ENCODE measurements around the gene FRMD4A. TPM values are rescaled to one million over a fixed set of nuclear protein-coding genes. Genes with fewer than 3 reads are reported as not detected.

FRMD4A gene
- total RNA-seq, 1 experiment from 2014 or later = 7.1 TPM

DNA sequence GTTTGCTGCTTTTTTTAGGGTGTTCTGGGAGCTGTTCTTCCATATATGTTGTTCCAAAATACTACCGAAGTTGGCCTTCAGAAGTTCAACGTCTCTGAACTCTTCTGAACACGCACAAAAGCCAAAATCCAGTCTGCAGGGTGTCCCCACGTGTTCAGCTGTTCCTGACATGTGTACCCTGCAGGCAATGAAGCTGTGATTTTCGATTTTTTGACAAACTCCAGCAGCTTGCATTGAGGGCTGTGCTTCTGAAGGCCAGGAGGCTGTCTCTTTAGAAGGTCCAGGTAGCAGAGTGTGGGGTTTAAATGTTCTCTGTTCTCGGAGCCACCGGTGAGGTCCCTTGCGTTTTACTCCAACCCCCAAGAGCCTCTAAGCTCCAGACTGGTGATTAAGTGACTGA is 598.9 kb downstream of the FRMD4A start:
- no peak for DNase-seq
- Histone ChIP-seq H3K27me3 (ENCODE audit: low read length) (no peaks in the 10 kb centered on the region), H4K20me1 (ENCODE audit: low read length) (no peaks in the 10 kb centered on the region), H3K9ac (ENCODE audit: low read length) (no peak overlapping the region), H3K79me2 (ENCODE audit: low read length) (no peaks in the 10 kb centered on the region), H3K4me1 (ENCODE audit: insufficient read depth, low read length) (no peaks in the 10 kb centered on the region), H3K36me3 (ENCODE audit: low read depth, low read length) (no peaks in the 10 kb centered on the region), H3F3A (ENCODE audit: low read length, unreplicated experiment) (no peaks in the 10 kb centered on the region), H3K4me2 (ENCODE audit: low read length) (no peak overlapping the region), H3K9me2 (replicated peaks; ENCODE audit: low read length) (no peaks in the 10 kb centered on the region), H3K27ac (ENCODE audit: low read length) (no peak overlapping the region), H3K9me3 (ENCODE audit: low read length) (no peaks in the 10 kb centered on the region), H2AFZ (ENCODE audit: low read length) (no peak overlapping the region), H3K4me3 (ENCODE audit: low read length) (no peak overlapping the region)
- TF ChIP-seq, protein P1, sequence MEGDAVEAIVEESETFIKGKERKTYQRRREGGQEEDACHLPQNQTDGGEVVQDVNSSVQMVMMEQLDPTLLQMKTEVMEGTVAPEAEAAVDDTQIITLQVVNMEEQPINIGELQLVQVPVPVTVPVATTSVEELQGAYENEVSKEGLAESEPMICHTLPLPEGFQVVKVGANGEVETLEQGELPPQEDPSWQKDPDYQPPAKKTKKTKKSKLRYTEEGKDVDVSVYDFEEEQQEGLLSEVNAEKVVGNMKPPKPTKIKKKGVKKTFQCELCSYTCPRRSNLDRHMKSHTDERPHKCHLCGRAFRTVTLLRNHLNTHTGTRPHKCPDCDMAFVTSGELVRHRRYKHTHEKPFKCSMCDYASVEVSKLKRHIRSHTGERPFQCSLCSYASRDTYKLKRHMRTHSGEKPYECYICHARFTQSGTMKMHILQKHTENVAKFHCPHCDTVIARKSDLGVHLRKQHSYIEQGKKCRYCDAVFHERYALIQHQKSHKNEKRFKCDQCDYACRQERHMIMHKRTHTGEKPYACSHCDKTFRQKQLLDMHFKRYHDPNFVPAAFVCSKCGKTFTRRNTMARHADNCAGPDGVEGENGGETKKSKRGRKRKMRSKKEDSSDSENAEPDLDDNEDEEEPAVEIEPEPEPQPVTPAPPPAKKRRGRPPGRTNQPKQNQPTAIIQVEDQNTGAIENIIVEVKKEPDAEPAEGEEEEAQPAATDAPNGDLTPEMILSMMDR (conservative IDR thresholded peaks at IDR 0.05; ENCODE audit: low read depth, low read length) = no peak
- TF ChIP-seq EZH2phosphoT487 (IDR thresholded peaks at IDR 0.05; ENCODE audit: borderline replicate concordance, low read length) = no peak
- no peak for TF ChIP-seq EZH2 (IDR thresholded peaks at IDR 0.05; ENCODE audit: low read length, unreplicated experiment)
- no peak for ATAC-seq
- intact Hi-C loops (cut with micrococcal nuclease) = no loop called here
- no TSS peak for BruUV-seq (replicated peaks)
- ChIA-PET CTCF (no interaction called here), POLR2A (ENCODE audit: unreplicated experiment) (no interaction called here)

DNA sequence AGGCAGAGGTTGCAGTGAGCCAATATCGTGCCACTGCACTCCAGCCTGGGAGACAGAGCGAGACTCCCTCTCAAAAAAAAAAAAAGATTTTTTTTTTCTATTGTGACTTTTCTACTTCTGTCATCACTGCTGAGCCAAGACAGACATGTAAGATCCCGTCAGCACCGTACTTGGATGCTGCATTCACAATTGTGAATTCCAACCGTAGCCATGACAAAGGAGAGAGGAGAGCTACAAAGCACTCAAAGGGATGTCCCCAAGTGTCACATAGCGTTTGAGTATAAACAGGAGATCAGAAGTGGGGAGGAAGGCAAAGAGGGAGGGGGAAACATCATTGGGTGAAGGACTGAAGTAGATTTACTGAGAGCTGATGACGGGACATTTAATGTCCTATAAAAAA is 599.8 kb downstream of the FRMD4A start:
- Histone ChIP-seq H3K4me3 (ENCODE audit: low read length) (no peak overlapping the region), H3F3A (ENCODE audit: low read length, unreplicated experiment) (no peaks in the 10 kb centered on the region), H3K27me3 (ENCODE audit: low read length) (no peaks in the 10 kb centered on the region), H2AFZ (ENCODE audit: low read length) (no peak overlapping the region), H4K20me1 (ENCODE audit: low read length) (no peaks in the 10 kb centered on the region), H3K79me2 (ENCODE audit: low read length) (no peaks in the 10 kb centered on the region), H3K9ac (ENCODE audit: low read length) (no peak overlapping the region), H3K9me3 (ENCODE audit: low read length) (no peaks in the 10 kb centered on the region), H3K4me2 (ENCODE audit: low read length) (no peak overlapping the region), H3K4me1 (ENCODE audit: insufficient read depth, low read length) (no peaks in the 10 kb centered on the region), H3K9me2 (replicated peaks; ENCODE audit: low read length) (no peaks in the 10 kb centered on the region), H3K27ac (ENCODE audit: low read length) (no peak overlapping the region), H3K36me3 (ENCODE audit: low read depth, low read length) (no peaks in the 10 kb centered on the region)
- DNase-seq = no peak
- intact Hi-C loops (cut with micrococcal nuclease) = no loop called here
- ATAC-seq = no peak
- TF ChIP-seq, protein P1 (conservative IDR thresholded peaks at IDR 0.05; ENCODE audit: low read depth, low read length) = no peak
- TF ChIP-seq EZH2 (IDR thresholded peaks at IDR 0.05; ENCODE audit: low read length, unreplicated experiment) = no peak
- TF ChIP-seq EZH2phosphoT487 (IDR thresholded peaks at IDR 0.05; ENCODE audit: borderline replicate concordance, low read length) = no peak
- CTCF ChIA-PET = no interaction called here
- POLR2A ChIA-PET (ENCODE audit: unreplicated experiment) = no interaction called here
- no TSS peak for BruUV-seq (replicated peaks)

DNA sequence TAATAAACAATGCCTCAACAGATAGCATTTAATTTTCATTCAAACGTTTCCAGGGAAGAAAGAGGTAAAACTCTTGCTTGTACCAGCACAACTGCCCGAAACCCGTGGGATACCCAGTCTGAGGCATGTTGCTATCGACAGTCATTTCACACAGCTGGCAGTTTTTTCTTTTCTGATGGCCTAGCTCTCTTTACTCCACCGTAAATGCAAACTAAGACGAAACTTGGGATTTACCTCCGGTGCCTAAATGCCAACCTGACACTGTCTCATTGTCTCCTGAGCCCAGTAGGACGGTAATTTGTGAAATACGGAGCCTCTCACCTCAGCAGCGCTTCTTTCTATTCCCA is 600.4 kb downstream of the FRMD4A start:
- POLR2A ChIA-PET (ENCODE audit: unreplicated experiment) = no interaction called here
- H3K27ac ChIP-seq (ENCODE audit: low read length) = no peak overlapping the region

More for the DNA sequence above, 600.4 kb downstream of the FRMD4A start:
- Histone ChIP-seq H2AFZ (ENCODE audit: low read length) (no peak overlapping the region), H3K36me3 (ENCODE audit: low read depth, low read length) (no peaks in the 10 kb centered on the region), H3K27me3 (ENCODE audit: low read length) (no peaks in the 10 kb centered on the region), H4K20me1 (ENCODE audit: low read length) (no peaks in the 10 kb centered on the region), H3K9me2 (replicated peaks; ENCODE audit: low read length) (no peaks in the 10 kb centered on the region), H3K9ac (ENCODE audit: low read length) (no peak overlapping the region), H3K79me2 (ENCODE audit: low read length) (no peaks in the 10 kb centered on the region), H3F3A (ENCODE audit: low read length, unreplicated experiment) (no peaks in the 10 kb centered on the region), H3K4me3 (ENCODE audit: low read length) (no peak overlapping the region), H3K4me1 (ENCODE audit: insufficient read depth, low read length) (no peaks in the 10 kb centered on the region), H3K9me3 (ENCODE audit: low read length) (no peaks in the 10 kb centered on the region), H3K4me2 (ENCODE audit: low read length) (no peak overlapping the region)
- TF ChIP-seq, protein P1 (conservative IDR thresholded peaks at IDR 0.05; ENCODE audit: low read depth, low read length) = no peak
- TF ChIP-seq EZH2phosphoT487 (IDR thresholded peaks at IDR 0.05; ENCODE audit: borderline replicate concordance, low read length) = no peak
- TF ChIP-seq EZH2 (IDR thresholded peaks at IDR 0.05; ENCODE audit: low read length, unreplicated experiment) = no peak
- intact Hi-C loops (cut with micrococcal nuclease) = no loop called here
- CTCF ChIA-PET = no interaction called here
- DNase-seq = no peak
- no peak for ATAC-seq
- BruUV-seq (replicated peaks) = no TSS peak
